GM06990 (cell line): ENCODE results near the gene U2AF1L4.

Experiments used
- DNase-seq: peaks from one replicate; pipeline ENCODE4 v3.0.0-alpha.2; 2011; ENCODE audit not compliant: insufficient read length; ENCODE audit errors: extremely low read depth
- H3K27me3 ChIP-seq: replicated peaks from 2 replicates; pipeline ENCODE4 v1.6.0; 2011; ENCODE audit warnings: low read length; ENCODE audit not compliant: control insufficient read depth, insufficient read depth
- H3K36me3 ChIP-seq: 2 replicates; pipeline ENCODE4 v1.5.1; 2011; ENCODE audit warnings: low read length; ENCODE audit not compliant: control insufficient read depth, insufficient read depth
- H3K4me3 ChIP-seq: replicated peaks from 2 replicates; pipeline ENCODE4 v1.5.1; 2011; ENCODE audit warnings: low read depth, mild to moderate bottlenecking, control low read depth, low read length
- CTCF ChIP-seq: IDR thresholded peaks from 2 replicates; pipeline ENCODE4 v1.5.1; 2011; ENCODE audit warnings: low read length, control low read depth, mild to moderate bottlenecking, inconsistent platforms; ENCODE audit not compliant: insufficient read depth, poor library complexity, severe bottlenecking

Gene U2AF1L4

GRCh38 chr19:35712567-35713505 is 32.4 kb downstream of the U2AF1L4 start:
- Histone ChIP-seq H3K4me3 (peak overlapping the region; percentile 85), H3K27me3 (no peaks in the 10 kb centered on the region), H3K36me3 (peaks cover 7% of the 10 kb centered on the region)
- DNase-seq: peak; percentile 85
- TF ChIP-seq CTCF: no peak

- peak; percentile 83 for DNase-seq
- no peak for TF ChIP-seq CTCF
- H3K36me3 ChIP-seq: peaks cover 6% of the 10 kb centered on the region
- H3K4me3 ChIP-seq: peak overlapping the region; percentile 43
- H3K27me3 ChIP-seq: no peaks in the 10 kb centered on the region
These were observed 34.2 kb downstream of the U2AF1L4 start for GRCh38 chr19:35710784-35711723.

GRCh38 chr19:35708391-35708790 is 36.8 kb downstream of the U2AF1L4 start:
- no peaks in the 10 kb centered on the region for H3K36me3 ChIP-seq
- TF ChIP-seq CTCF: no peak
- H3K27me3 ChIP-seq: no peaks in the 10 kb centered on the region
- no peak for DNase-seq
- no peak overlapping the region for H3K4me3 ChIP-seq

GRCh38 chr19:35704218-35704617 is 41.0 kb downstream of the U2AF1L4 start, which contains the start of gene ZBTB32:
TSS of gene ZBTB32 (plus strand) at chr19:35704558. CDS start at chr19:35714627, 10,069 bp downstream.
- DNase-seq: no peak
- Histone ChIP-seq H3K4me3 (no peak within 1 kb of the TSS), H3K36me3 (no peaks in the 10 kb centered on the region), H3K27me3 (no peaks in the 10 kb centered on the region)
- no peak for TF ChIP-seq CTCF

- no peak for TF ChIP-seq CTCF
- no peak for DNase-seq
- peak overlapping the region; percentile 82; the same call in 1 of the 2 replicates for H3K4me3 ChIP-seq
- no peaks in the 10 kb centered on the region for H3K36me3 ChIP-seq
- no peaks in the 10 kb centered on the region for H3K27me3 ChIP-seq
These were observed 41.9 kb downstream of the U2AF1L4 start for GRCh38 chr19:35703343-35703742.
